ENCODE measurements around the gene ALPI.

Gene ALPI

DNA sequence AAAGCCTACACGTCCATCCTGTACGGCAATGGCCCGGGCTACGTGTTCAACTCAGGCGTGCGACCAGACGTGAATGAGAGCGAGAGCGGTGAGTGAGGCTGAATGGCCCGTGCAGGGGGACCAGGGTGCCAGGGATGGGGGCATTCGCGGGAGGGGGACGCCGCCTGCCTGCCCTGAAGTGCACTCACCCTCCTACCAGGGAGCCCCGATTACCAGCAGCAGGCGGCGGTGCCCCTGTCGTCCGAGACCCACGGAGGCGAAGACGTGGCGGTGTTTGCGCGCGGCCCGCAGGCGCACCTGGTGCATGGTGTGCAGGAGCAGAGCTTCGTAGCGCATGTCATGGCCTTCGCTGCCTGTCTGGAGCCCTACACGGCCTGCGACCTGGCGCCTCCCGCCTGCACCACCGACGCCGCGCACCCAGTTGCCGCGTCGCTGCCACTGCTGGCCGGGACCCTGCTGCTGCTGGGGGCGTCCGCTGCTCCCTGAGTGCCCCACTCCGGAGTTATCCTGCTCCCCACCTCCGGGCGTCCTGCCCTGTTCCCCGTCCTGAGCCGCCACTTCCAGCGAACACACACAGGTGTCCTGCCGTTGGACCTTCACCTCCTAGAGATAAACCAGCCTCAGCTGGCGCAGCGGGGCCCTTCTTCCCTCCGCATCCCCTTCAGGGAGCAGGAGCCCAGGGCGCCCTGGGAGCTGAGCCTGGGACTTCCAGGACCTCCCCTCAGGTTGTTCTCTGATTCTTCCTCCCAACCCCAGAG is 2.9 kb downstream of the ALPI start:
- DNase-seq (ENCODE audit: low spot score), result no peak
- TF ChIP-seq, protein P1, sequence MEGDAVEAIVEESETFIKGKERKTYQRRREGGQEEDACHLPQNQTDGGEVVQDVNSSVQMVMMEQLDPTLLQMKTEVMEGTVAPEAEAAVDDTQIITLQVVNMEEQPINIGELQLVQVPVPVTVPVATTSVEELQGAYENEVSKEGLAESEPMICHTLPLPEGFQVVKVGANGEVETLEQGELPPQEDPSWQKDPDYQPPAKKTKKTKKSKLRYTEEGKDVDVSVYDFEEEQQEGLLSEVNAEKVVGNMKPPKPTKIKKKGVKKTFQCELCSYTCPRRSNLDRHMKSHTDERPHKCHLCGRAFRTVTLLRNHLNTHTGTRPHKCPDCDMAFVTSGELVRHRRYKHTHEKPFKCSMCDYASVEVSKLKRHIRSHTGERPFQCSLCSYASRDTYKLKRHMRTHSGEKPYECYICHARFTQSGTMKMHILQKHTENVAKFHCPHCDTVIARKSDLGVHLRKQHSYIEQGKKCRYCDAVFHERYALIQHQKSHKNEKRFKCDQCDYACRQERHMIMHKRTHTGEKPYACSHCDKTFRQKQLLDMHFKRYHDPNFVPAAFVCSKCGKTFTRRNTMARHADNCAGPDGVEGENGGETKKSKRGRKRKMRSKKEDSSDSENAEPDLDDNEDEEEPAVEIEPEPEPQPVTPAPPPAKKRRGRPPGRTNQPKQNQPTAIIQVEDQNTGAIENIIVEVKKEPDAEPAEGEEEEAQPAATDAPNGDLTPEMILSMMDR (IDR thresholded peaks at IDR 0.05; ENCODE audit: extremely low read depth, missing control alignments), result no peak

DNA sequence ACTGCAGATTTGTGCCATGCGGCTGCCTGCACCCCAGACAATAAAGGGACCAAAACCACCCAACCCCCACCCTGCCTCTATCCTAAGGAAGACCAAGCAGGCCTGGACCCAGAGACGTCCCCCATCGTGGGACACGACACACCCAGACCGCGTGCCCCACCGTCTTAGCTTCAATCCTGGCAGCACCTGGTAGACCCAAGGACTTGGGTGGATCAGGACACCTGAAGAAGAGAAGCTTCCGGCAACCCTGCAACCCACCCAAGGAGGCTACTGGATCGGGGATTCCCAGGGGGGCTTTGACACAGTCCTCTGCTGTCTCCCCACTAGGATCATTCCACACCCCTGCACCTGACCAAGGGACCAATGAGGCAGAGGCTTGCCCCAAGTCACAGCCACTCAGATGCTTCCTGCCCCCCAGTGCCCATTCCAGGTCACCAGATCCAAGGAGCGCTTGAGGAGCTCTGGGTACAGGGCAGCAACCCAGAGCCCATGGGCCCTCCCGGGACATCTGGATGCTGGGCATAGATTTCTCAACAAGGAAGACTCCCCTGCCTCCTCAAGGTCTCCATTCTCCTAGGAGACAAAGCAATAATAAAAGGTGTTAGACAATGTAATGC is 3.6 kb downstream of the ALPI start:
- TF ChIP-seq, protein P1 (IDR thresholded peaks at IDR 0.05; ENCODE audit: extremely low read depth, missing control alignments), result no peak
- DNase-seq (ENCODE audit: low spot score), result no peak

DNA sequence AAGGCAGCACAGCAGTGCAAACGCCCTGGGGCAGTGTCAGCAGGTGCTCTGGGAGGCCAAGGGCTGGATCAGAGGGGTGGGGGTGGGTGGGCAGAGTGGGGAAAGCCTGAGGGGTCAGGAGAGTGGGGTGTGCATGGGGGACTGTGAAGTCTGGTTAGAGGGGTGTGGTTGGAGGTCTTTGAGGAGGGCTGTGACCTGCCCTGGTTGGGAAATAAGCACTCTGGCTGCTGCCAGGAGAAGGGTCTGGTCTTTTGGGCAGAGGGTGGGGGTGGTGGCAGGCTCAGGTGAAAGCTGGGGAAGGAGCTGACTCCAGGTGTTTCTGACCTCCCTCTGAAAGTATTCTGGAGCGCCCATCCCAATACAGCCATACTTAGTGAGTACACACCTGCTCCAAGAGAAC is 4.2 kb downstream of the ALPI start:
- DNase-seq (ENCODE audit: low spot score), result no peak
- TF ChIP-seq, protein P1 (IDR thresholded peaks at IDR 0.05; ENCODE audit: extremely low read depth, missing control alignments), result no peak

DNA sequence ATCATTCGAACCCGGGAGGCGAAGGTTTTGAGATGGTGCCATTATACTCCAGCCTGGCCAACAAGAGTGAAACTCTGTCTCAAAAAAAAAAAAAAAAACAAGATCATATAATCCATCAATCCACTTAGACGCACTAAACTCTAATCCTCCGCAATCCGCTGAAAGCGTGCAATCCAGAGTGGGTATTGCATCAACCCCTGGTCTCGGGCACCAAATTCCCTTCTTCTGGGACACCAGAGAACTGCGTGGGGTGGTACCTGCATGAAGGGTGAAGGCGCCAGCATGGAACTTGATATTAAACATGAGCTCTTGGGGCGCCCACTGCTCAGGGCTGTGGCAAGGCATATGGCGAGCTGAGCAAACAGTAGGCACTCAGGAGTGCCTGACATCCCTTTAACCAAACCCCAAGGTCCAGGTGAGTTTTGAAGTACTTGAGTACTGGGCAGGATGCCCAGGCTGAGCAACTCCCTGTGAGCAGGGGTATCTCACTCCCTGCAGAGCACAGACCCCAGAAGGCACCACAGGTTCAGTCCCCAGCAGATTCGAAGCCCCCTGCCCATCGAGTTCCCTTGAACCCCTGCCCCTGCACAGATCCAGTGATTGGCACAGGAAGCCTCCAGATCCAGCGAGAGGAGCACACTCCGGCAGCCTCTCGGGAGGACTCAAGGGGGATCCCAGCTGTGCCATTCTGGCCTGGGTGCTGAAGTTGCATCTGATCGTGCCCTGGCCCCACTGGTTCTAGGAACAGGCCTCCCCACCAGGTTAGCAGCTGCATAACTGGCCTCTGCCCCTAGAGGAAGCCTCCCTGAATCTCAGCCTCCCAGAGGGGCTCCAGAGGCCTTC is 8.0 kb downstream of the ALPI start:
- TF ChIP-seq, protein P1 (IDR thresholded peaks at IDR 0.05; ENCODE audit: extremely low read depth, missing control alignments), result no peak
- no peak for DNase-seq (ENCODE audit: low spot score)

DNA sequence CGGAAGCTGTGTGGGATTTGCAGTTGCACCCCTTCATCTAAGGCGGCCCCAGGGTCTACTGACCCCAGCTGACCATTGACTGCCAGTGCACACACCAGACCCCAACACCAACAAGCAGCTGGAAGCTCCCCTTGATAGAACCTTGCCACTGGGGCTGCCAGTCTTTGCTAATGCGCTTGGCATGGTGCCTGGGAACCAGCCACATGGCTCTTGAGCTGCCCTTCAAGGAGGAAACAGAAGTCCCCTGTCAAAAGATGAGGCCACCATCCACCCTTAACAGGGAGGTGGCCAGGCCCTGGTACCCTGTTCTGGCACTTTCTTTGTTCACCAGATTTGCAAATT is 8.6 kb downstream of the ALPI start:
- TF ChIP-seq, protein P1 (IDR thresholded peaks at IDR 0.05; ENCODE audit: extremely low read depth, missing control alignments), result no peak
- no peak for DNase-seq (ENCODE audit: low spot score)

DNA sequence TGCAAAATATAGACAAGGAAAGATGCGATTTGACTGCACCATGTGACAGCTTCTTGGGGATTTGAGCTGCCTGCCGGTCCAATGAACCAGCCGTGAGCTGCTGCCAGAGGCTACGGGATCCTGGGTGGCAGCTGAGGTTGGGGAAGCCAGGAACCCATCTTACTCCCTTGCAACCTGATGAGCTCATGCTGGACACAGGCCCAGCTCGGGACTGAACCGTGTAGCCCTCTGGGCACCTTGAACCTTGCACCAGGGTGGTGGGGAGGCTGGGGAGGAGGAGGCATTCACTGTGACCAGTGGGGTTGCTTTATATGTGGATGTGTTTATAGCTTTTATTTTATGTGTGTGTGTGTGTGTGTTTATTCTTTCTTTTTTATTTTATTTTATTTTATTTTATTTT is 9.1 kb downstream of the ALPI start:
- no peak for DNase-seq (ENCODE audit: low spot score)
- TF ChIP-seq, protein P1 (IDR thresholded peaks at IDR 0.05; ENCODE audit: extremely low read depth, missing control alignments), result no peak

DNA sequence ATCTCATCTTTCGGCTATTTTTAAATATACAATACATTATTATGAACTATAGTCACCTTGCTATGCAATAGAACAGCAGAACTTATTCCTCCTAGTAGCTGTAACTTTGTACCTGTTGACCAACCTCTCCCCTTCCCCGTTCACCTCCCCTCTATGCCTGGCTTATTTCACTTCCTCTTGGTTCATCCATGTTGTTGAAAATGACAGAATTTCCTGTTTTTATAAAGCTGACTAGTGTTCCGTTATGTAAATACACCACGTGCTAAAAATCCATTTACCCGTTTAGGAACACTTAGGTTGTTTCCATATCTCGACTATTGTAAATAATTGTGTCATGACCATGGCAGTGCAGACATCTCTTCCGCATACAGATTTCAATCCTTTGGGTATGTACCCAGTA is 10.3 kb downstream of the ALPI start:
- DNase-seq (ENCODE audit: low spot score), result no peak
- TF ChIP-seq, protein P1 (IDR thresholded peaks at IDR 0.05; ENCODE audit: extremely low read depth, missing control alignments), result no peak
